Tibial nerve (tissue), 4 donors: Measurements from ENCODE around the gene SEC23A. TPM values are rescaled to one million over a fixed set of nuclear protein-coding genes. Genes with fewer than 3 reads are reported as not detected.
"Not testable (repeated sequence)": the region's sequence is repeated elsewhere in the genome, so short reads cannot be mapped to it uniquely, and the experiment has no call there.

Source experiments
- DNase-seq, 2 donors: peaks; one replicate each; pipeline ENCODE4 v3.0.0-alpha.2; 2019; ENCODE audit warnings: low spot score in 2 of 2
- H3K27ac ChIP-seq, 4 donors: fragments of 200-600 bp; sonication (generic) in 3 of 4; one replicate each; pipeline ENCODE4 v1.5.1; 2017 to 2019; ENCODE audit warnings: mild to moderate bottlenecking in 1 of 4
- H3K27me3 ChIP-seq, 2 donors: fragments of 200-600 bp; sonication (generic) in 1 of 2; one replicate each; pipeline versions ENCODE4 v1.5.1 to v1.6.0; 2017 to 2019
- H3K36me3 ChIP-seq, 3 donors: fragments of 200-600 bp; sonication (generic); one replicate each; pipeline ENCODE4 v1.5.1; 2018 to 2019
- H3K4me1 ChIP-seq, 4 donors: fragments of 200-600 bp; sonication (generic) in 3 of 4; one replicate each; pipeline ENCODE4 v1.5.1; 2017 to 2019
- H3K4me3 ChIP-seq, 4 donors: fragments of 200-600 bp; sonication (generic) in 3 of 4; one replicate each; pipeline ENCODE4 v1.5.1; 2017 to 2019; ENCODE audit warnings: mild to moderate bottlenecking in 1 of 4, moderate library complexity in 1 of 4
- H3K9me3 ChIP-seq, 4 donors: fragments of 200-600 bp; sonication (generic) in 3 of 4; one replicate each; pipeline ENCODE4 v1.5.1; 2017 to 2019
- EP300 ChIP-seq, 2 donors: sonication (generic); formaldehyde crosslinking; IDR thresholded peaks; one replicate each; pipeline ENCODE4 v1.6.1; 2017; ENCODE audit warnings: antibody characterized with exemption in 2 of 2, mild to moderate bottlenecking in 1 of 2
- POLR2A ChIP-seq, 2 donors: fragments of 450-650 bp; IDR thresholded peaks; one replicate each; pipeline ENCODE4 v1.6.1; 2017; ENCODE audit warnings: antibody characterized with exemption in 2 of 2, mild to moderate bottlenecking in 2 of 2, moderate library complexity in 2 of 2
- WGBS, 2 donors: methylation state at CpG; one replicate each; pipeline ENCODE4 v1.1.5; 2018; 5-methylcytosine and 5-hydroxymethylcytosine counted together
- total RNA-seq, 4 donors: library from RNA; depleted of rRNA; stranded (reverse); fragments of >200 nt; gene quantifications; one replicate each; pipeline ENCODE4 v1.1.0, GENCODE V29; 2016
- TF ChIP-seq, protein P1 (sequence below), 5 experiments: fragments of 200-600 bp in 3 of 5; fragments of 450-650 bp in 2 of 5; sonication (generic) in 3 of 5; IDR thresholded peaks; one replicate each; pipeline ENCODE4 v1.5.1; 2016 to 2019; ENCODE audit warnings: antibody characterized with exemption in 5 of 5, mild to moderate bottlenecking in 3 of 5, moderate library complexity in 2 of 5

Gene SEC23A
- total RNA-seq, result 100 to 1,000 TPM in 1 of 4 donors, 10 to 100 TPM in 3; 64.0 to 118 (median 91.9) TPM

DNA sequence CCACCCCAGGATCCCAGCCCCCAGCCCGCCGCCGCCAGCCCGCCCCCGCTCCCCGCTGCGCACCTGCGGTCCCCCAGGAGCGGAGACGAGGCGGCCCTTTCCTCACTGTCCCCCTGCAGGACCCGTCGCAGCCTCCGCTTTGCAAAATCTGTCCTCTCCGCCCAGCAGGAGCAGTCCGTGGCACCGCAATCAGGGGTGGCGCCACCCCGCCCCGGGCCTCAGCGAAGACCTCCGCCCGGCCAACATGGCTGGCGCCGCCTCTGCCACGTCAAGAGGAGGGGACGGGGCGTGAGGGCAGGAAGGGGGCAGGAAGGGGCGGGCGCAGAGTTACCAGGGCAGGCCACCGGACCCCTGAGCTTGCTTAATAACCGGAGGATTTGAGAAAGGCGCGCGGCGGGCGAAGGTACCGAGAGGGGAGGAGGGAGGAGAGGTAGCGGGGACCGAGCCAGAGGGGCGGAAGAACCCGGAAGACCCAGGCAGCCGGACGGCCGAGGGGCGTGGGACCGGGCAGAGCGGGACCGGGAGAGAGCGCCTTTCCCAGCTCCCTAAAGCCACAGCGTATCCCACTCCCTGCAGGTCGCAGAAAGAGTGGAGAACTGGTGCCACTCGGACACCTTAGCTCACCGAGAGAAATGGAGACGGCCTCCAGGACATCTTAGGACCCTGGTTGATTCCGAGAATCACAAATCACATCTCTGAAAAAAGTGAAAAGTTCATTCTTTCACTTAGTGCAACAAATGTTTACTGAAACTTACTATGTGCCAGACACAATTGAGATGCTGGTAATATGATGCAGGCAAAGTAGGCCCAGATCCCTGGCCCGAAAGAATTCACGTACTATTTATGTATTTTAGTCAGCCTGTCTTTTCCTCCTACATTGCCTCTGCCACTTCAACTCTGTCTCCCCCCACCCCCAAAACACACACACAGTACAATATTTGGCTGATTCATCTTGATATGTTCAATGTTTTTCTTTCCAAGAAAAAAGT, at the start of gene SEC23A:
SEC23A (minus strand) TSS at position 267 of the 989 bp plus-strand sequence. CDS start 7,117 bp downstream, outside the sequence.
- Histone ChIP-seq H3K27ac (peak within 1 kb of the TSS; percentile 97 to 99 (median 98)), H3K9me3 (no peaks in the 10 kb centered on the region), H3K36me3 (no peaks in the 10 kb centered on the region), H3K4me1 (peaks cover 0 to 48% (median 22%) of the 10 kb centered on the region in 4 donors), H3K4me3 (peak within 1 kb of the TSS; percentile 77 to 99 (median 91)), H3K27me3 (no peaks in the 10 kb centered on the region)
- peak; percentile 85 to 88 for DNase-seq
- 1 to 2% methylated on average over 37 to 43 of the region's 58 CpGs for whole genome bisulfite sequencing, 2 donors
- TF ChIP-seq EP300 (IDR thresholded peaks at IDR 0.05) (peak in 1 of 2 donors; percentile 96), POLR2A (IDR thresholded peaks at IDR 0.05) (peak; percentile 45 to 86)
- TF ChIP-seq, protein P1, sequence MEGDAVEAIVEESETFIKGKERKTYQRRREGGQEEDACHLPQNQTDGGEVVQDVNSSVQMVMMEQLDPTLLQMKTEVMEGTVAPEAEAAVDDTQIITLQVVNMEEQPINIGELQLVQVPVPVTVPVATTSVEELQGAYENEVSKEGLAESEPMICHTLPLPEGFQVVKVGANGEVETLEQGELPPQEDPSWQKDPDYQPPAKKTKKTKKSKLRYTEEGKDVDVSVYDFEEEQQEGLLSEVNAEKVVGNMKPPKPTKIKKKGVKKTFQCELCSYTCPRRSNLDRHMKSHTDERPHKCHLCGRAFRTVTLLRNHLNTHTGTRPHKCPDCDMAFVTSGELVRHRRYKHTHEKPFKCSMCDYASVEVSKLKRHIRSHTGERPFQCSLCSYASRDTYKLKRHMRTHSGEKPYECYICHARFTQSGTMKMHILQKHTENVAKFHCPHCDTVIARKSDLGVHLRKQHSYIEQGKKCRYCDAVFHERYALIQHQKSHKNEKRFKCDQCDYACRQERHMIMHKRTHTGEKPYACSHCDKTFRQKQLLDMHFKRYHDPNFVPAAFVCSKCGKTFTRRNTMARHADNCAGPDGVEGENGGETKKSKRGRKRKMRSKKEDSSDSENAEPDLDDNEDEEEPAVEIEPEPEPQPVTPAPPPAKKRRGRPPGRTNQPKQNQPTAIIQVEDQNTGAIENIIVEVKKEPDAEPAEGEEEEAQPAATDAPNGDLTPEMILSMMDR (IDR thresholded peaks at IDR 0.05), result peak in 1 of 5 experiments; percentile 16

- Histone ChIP-seq H3K9me3 (no peaks in the 10 kb centered on the region), H3K27ac (no peak overlapping the region), H3K4me1 (no peaks in the 10 kb centered on the region), H3K27me3 (no peaks in the 10 kb centered on the region), H3K4me3 (no peak overlapping the region), H3K36me3 (peaks cover 0 to 81% (median 0%) of the 10 kb centered on the region in 3 donors)
- DNase-seq, result no peak
- 84% methylated on average over 7 of the region's 7 CpGs for WGBS, 2 donors
- TF ChIP-seq, protein P1 (IDR thresholded peaks at IDR 0.05), result no peak
- TF ChIP-seq POLR2A (IDR thresholded peaks at IDR 0.05) (no peak), EP300 (IDR thresholded peaks at IDR 0.05) (no peak)
Measured at GRCh38 chr14:39145266-39145966, 42.4 kb upstream of the SEC23A start.

- not testable (repeated sequence) for DNase-seq, H3K4me1 ChIP-seq, H3K27me3 ChIP-seq, H3K9me3 ChIP-seq, H3K4me3 ChIP-seq, H3K27ac ChIP-seq
- WGBS, 2 donors, result 71 to 75% methylated on average over 2 of the region's 2 CpGs
- H3K36me3 ChIP-seq, result peaks cover 0 to 83% (median 0%) of the 10 kb centered on the region in 3 donors
Measured at GRCh38 chr14:39143226-39143625, 40.2 kb upstream of the SEC23A start.

GRCh38 chr14:39141623-39142022, 38.6 kb upstream of the SEC23A start:
- not testable (repeated sequence) for H3K4me3 ChIP-seq, H3K27ac ChIP-seq, DNase-seq, H3K27me3 ChIP-seq, H3K4me1 ChIP-seq, H3K9me3 ChIP-seq
- WGBS, 2 donors, result 92 to 100% methylated on average over 1 of the region's 1 CpG
- peaks cover 0 to 83% (median under 1%) of the 10 kb centered on the region in 3 donors for H3K36me3 ChIP-seq

GRCh38 chr14:39140170-39140569, 37.1 kb upstream of the SEC23A start:
- H3K4me3 ChIP-seq, result no peak overlapping the region
- no peak overlapping the region for H3K27ac ChIP-seq
- TF ChIP-seq POLR2A (IDR thresholded peaks at IDR 0.05) (no peak), EP300 (IDR thresholded peaks at IDR 0.05) (no peak)
- TF ChIP-seq, protein P1 (IDR thresholded peaks at IDR 0.05), result no peak
- DNase-seq, result no peak
- H3K27me3 ChIP-seq, result no peaks in the 10 kb centered on the region
- no peaks in the 10 kb centered on the region for H3K4me1 ChIP-seq
- 83 to 93% methylated on average over 3 of the region's 3 CpGs for WGBS, 2 donors
- peaks cover 0 to 83% (median 3%) of the 10 kb centered on the region in 3 donors for H3K36me3 ChIP-seq
- H3K9me3 ChIP-seq, result no peaks in the 10 kb centered on the region
